ENCODE data around the gene SLC24A3. TPM values are rescaled to one million over a fixed set of nuclear protein-coding genes. Genes with fewer than 3 reads are reported as not detected.

SLC24A3 gene
- total and polyA plus RNA-seq, 2 of the 13 experiments (the other 11 are each of a cell fraction or from before 2014, with no cell fraction given) = not detected

- TF ChIP-seq ZNF639 (CRISPR knock-in tag; conservative IDR thresholded peaks at IDR 0.05) (no peak), ZNF20 (CRISPR knock-in tag; IDR thresholded peaks at IDR 0.05) (no peak), SP2 (CRISPR knock-in tag; IDR thresholded peaks at IDR 0.05) (peak; percentile 46; the same call in 1 of the 2 replicates), FOXM1 (CRISPR knock-in tag; IDR thresholded peaks at IDR 0.05) (no peak), ZNF660 (CRISPR knock-in tag; IDR thresholded peaks at IDR 0.05; ENCODE audit: borderline replicate concordance, low read depth) (no peak), ZNF598 (CRISPR knock-in tag; IDR thresholded peaks at IDR 0.05; ENCODE audit: borderline replicate concordance) (no peak), AKAP8 (CRISPR knock-in tag; IDR thresholded peaks at IDR 0.05) (peak; percentile 50; the same call in 1 of the 2 replicates), YY1 (IDR thresholded peaks at IDR 0.05; ENCODE audit: insufficient read depth, insufficient replicate concordance, low read depth, low read length) (no peak), FUBP1 (CRISPR knock-in tag; IDR thresholded peaks at IDR 0.05; ENCODE audit: borderline replicate concordance) (no peak), FIP1L1 (IDR thresholded peaks at IDR 0.05; ENCODE audit: borderline replicate concordance, insufficient read depth, low read depth, low read length) (no peak), SAP130 (CRISPR knock-in tag; IDR thresholded peaks at IDR 0.05; ENCODE audit: low read depth) (peak; percentile 68), BCL6 (CRISPR knock-in tag; IDR thresholded peaks at IDR 0.05) (no peak), ZBTB40 (IDR thresholded peaks at IDR 0.05) (no peak), ZBTB40 (CRISPR knock-in tag; IDR thresholded peaks at IDR 0.05) (0 out of 2 replicates have a peak, but pooled peaks have one; percentile 53), CHCHD3 (CRISPR knock-in tag; IDR thresholded peaks at IDR 0.05) (0 out of 2 replicates have a peak, but pooled peaks have one; percentile 43), RAD51 (IDR thresholded peaks at IDR 0.05; ENCODE audit: borderline replicate concordance) (no peak)
These were observed 545.2 kb downstream of the SLC24A3 start (continued) for GRCh38 chr20:19757487-19758132.
